HG02973 (cell line): Measurements from ENCODE around the gene NMNAT1.
A peak's percentile ranks its signal among the peaks of the same experiment; 100 is the strongest.
"Not testable (repeated sequence)": the region's sequence is repeated elsewhere in the genome, so short reads cannot be mapped to it uniquely, and the experiment has no call there.

Source experiments
- ATAC-seq: cut with Tn5 transposase; IDR thresholded peaks from one replicate; pipeline ENCODE4 v1.9.1; 2021; ENCODE audit warnings: moderate library complexity; ENCODE audit not compliant: unreplicated experiment

The NMNAT1 gene

GRCh38 chr1:9942939-9943788 is at the start of gene NMNAT1, which contains the start of gene LZIC:
Gene NMNAT1 (plus strand): TSS chr1:9943475. CDS start chr1:9972074, 28,599 bp downstream.
Gene LZIC (minus strand): TSS chr1:9943391. CDS start chr1:9936619, 6,772 bp downstream.
- peak; percentile 94 for ATAC-seq

GRCh38 chr1:9894115-9894514 is 49.2 kb upstream of the NMNAT1 start:
- ATAC-seq: no peak

- no peak for ATAC-seq
Observed at GRCh38 chr1:9900142-9901043, 42.9 kb upstream of the NMNAT1 start.

GRCh38 chr1:9901148-9902059 is 41.9 kb upstream of the NMNAT1 start:
- ATAC-seq: no peak

GRCh38 chr1:9902060-9902452 is 41.2 kb upstream of the NMNAT1 start:
- no peak for ATAC-seq

- ATAC-seq: no peak
Observed at GRCh38 chr1:9903801-9904527, 39.3 kb upstream of the NMNAT1 start.

- no peak for ATAC-seq
Observed at GRCh38 chr1:9904596-9904995, 38.7 kb upstream of the NMNAT1 start.

GRCh38 chr1:9905010-9905409 is 38.3 kb upstream of the NMNAT1 start:
- ATAC-seq: no peak

GRCh38 chr1:9906466-9906865 is 36.8 kb upstream of the NMNAT1 start:
- no peak for ATAC-seq

GRCh38 chr1:9907441-9907840 is 35.8 kb upstream of the NMNAT1 start:
- no peak for ATAC-seq

GRCh38 chr1:9908871-9909233 is 34.4 kb upstream of the NMNAT1 start:
- ATAC-seq: no peak

- peak; percentile 3 for ATAC-seq
Observed at GRCh38 chr1:9909234-9910046, 33.8 kb upstream of the NMNAT1 start.

- ATAC-seq: peak; percentile 68
Observed at GRCh38 chr1:9910076-9910422, 33.2 kb upstream of the NMNAT1 start, which contains the start of gene CTNNBIP1. Gene CTNNBIP1 (minus strand): TSS chr1:9910269. CDS start chr1:9872064, 38,205 bp downstream.

GRCh38 chr1:9910423-9911178 is 32.7 kb upstream of the NMNAT1 start:
- peak; percentile 90 for ATAC-seq

- no peak for ATAC-seq
Observed at GRCh38 chr1:9912264-9912936, 30.9 kb upstream of the NMNAT1 start.

- ATAC-seq: no peak
Observed at GRCh38 chr1:9914610-9914937, 28.7 kb upstream of the NMNAT1 start.

- ATAC-seq: no peak
Observed at GRCh38 chr1:9916452-9916851, 26.8 kb upstream of the NMNAT1 start.

- not testable (repeated sequence) for ATAC-seq
Observed at GRCh38 chr1:9917495-9917894, 25.8 kb upstream of the NMNAT1 start.
